ENCODE measurements around the gene CUL7.
A peak's percentile ranks its signal among the peaks of the same experiment; 100 is the strongest.

Gene CUL7

GRCh38 chr6:43076464-43077332 is 23.0 kb upstream of the CUL7 start:
- no peak for DNase-seq

- no peak for DNase-seq
Observed at GRCh38 chr6:43075670-43076463, 22.2 kb upstream of the CUL7 start, which contains the start of gene PTK7. PTK7 (plus strand) TSS chr6:43076314; CDS start chr6:43076489, 175 bp downstream.

- DNase-seq, result no peak
Observed at GRCh38 chr6:43074847-43075669, 21.4 kb upstream of the CUL7 start.

GRCh38 chr6:43070028-43070632 is 16.5 kb upstream of the CUL7 start:
- peak; percentile 40 for DNase-seq

- DNase-seq, result no peak
Observed at GRCh38 chr6:43062818-43063217, 9.2 kb upstream of the CUL7 start.

- DNase-seq, result no peak
Observed at GRCh38 chr6:43061861-43062260, 8.2 kb upstream of the CUL7 start.

GRCh38 chr6:43060755-43061633 is 7.3 kb upstream of the CUL7 start:
- DNase-seq, result no peak

- no peak for DNase-seq
Observed at GRCh38 chr6:43060034-43060754, 6.5 kb upstream of the CUL7 start.

- peak; percentile 98 for DNase-seq
Observed at GRCh38 chr6:43059168-43060033, 5.8 kb upstream of the CUL7 start, which contains the start of the genes KLC4 and MRPL2. KLC4 (plus strand) TSS chr6:43059631; CDS start chr6:43061336, 1,705 bp downstream. MRPL2 (minus strand) TSS chr6:43059434; CDS start chr6:43059381, 53 bp downstream.

- DNase-seq, result peak; percentile 20
Observed at GRCh38 chr6:43058531-43058930, 4.9 kb upstream of the CUL7 start.

GRCh38 chr6:43055966-43056365 is 2.3 kb upstream of the CUL7 start:
- no peak for DNase-seq

- DNase-seq, result no peak
Observed at GRCh38 chr6:43054206-43054943, 724 bp upstream of the CUL7 start.

- peak; percentile 26 for DNase-seq
Observed at GRCh38 chr6:43052842-43053544, 658 bp downstream of the CUL7 start.

GRCh38 chr6:43052225-43052841 is 1.3 kb downstream of the CUL7 start:
- no peak for DNase-seq

GRCh38 chr6:43050981-43051380 is 2.7 kb downstream of the CUL7 start:
- no peak for DNase-seq

GRCh38 chr6:43047998-43048397 is 5.7 kb downstream of the CUL7 start:
- no peak for DNase-seq

- DNase-seq, result no peak
Observed at GRCh38 chr6:43045371-43045930, 8.2 kb downstream of the CUL7 start.

All from MV-4-11 (cell line).